GM19467 (cell line): ENCODE measurements around the gene PUM2.

ENCODE experiments used
- ATAC-seq: cut with Tn5 transposase; IDR thresholded peaks from one replicate; pipeline ENCODE4 v1.9.1; 2021; ENCODE audit warnings: mild to moderate bottlenecking, moderate library complexity; ENCODE audit not compliant: unreplicated experiment

PUM2 gene

GRCh38 chr2:20205069-20205468, 145.6 kb downstream of the PUM2 start:
- ATAC-seq = no peak

GRCh38 chr2:20203521-20204225, 147.0 kb downstream of the PUM2 start:
- no peak for ATAC-seq

GRCh38 chr2:20203072-20203471, 147.6 kb downstream of the PUM2 start:
- no peak for ATAC-seq

DNA sequence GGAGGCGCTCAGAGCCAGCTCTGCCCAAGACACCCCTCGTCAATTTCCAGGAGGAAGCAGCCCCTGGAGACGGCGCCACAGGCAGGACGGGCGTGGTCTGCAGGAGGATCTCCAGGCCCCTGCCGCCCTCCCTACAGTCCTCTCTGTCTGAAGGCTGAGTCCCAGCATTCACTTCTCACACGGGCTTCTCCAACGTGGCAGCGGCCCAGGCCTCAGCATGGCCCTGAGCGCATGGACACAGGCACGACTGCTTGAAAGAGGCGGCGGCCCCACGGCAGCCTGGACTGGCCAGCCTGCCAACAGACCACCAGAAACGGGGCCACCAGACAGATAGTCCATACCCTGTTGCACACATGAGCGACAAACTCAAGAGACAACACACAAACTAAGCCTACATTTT, 149.0 kb downstream of the PUM2 start:
- ATAC-seq = no peak

- ATAC-seq = no peak
These were observed 149.7 kb downstream of the PUM2 start for GRCh38 chr2:20200697-20201555.

DNA sequence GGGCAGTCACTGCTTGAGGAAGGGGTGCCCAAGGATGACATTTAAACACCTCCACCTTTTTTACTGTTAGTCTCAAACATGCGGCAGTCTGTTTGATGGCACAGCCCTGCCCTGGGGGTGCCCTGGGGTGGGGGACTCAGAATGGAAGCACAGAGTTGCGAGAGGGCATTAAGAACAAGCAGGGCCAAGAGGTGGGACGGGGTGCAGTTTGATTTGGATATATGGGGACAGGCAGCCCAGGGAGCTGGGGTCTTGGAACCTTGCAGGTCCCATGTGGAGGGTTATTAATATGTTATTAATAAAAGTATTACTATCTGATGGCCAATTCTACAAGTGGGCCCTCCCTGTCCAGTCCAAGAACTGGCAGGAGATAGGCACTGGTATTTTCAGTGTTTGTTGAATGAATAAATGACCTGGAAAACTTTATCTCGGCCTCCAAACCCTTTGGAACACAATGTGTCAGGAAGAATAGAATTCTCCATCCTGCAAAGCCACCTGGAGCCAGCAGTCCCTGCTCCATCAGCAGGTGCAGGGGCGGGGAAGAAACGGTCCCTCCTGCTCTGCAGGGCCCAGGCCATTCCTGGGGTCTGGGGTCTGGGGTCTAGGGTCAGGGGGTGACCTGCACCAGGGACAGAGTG, 150.9 kb downstream of the PUM2 start:
- no peak for ATAC-seq

GRCh38 chr2:20198796-20199632, 151.6 kb downstream of the PUM2 start:
- no peak for ATAC-seq
